Liver (tissue), 9 donors: ENCODE data around the gene DRC1. TPM values are rescaled to one million over a fixed set of nuclear protein-coding genes. Genes with fewer than 3 reads are reported as not detected.

Source experiments
- DNase-seq: peaks from one replicate; pipeline ENCODE4 v3.0.0-alpha.2; 2017; ENCODE audit warnings: low spot score
- H3K27ac ChIP-seq, 2 donors: one replicate each; pipeline ENCODE4 v1.7.0; 2013; ENCODE audit warnings: inconsistent platforms in 2 of 2, low read length in 2 of 2, control low read depth in 1 of 2, low read depth in 1 of 2, mild to moderate bottlenecking in 1 of 2
- H3K27me3 ChIP-seq, 4 donors: one replicate each; pipeline versions ENCODE4 v1.6.1 to v1.7.0; 2013; ENCODE audit warnings: low read length in 3 of 4, inconsistent platforms in 1 of 4, mild to moderate bottlenecking in 1 of 4, moderate library complexity in 1 of 4; ENCODE audit not compliant: control insufficient read depth in 4 of 4, insufficient read depth in 4 of 4
- H3K36me3 ChIP-seq, 4 donors: one replicate each; pipeline versions ENCODE4 v1.6.1 to v1.7.0; 2013; ENCODE audit warnings: low read length in 3 of 4, mild to moderate bottlenecking in 3 of 4, low read depth in 1 of 4, moderate library complexity in 1 of 4; ENCODE audit not compliant: control insufficient read depth in 4 of 4, insufficient read depth in 3 of 4
- H3K4me1 ChIP-seq, 4 donors: one replicate each; pipeline versions ENCODE4 v1.6.1 to v1.7.0; 2013; ENCODE audit warnings: low read length in 3 of 4, mild to moderate bottlenecking in 3 of 4, moderate library complexity in 1 of 4; ENCODE audit not compliant: control insufficient read depth in 4 of 4, insufficient read depth in 4 of 4
- H3K4me3 ChIP-seq, 3 donors: one replicate each; pipeline versions ENCODE4 v1.6.1 to v1.7.0; 2013; ENCODE audit warnings: low read length in 3 of 3, control low read depth in 1 of 3, low read depth in 1 of 3, mild to moderate bottlenecking in 1 of 3
- H3K9ac ChIP-seq, 2 donors: one replicate each; pipeline ENCODE4 v1.7.0; 2013; ENCODE audit warnings: low read length in 2 of 2, mild to moderate bottlenecking in 2 of 2, moderate library complexity in 2 of 2, control low read depth in 1 of 2, low read depth in 1 of 2
- H3K9me3 ChIP-seq, 4 donors: one replicate each; pipeline versions ENCODE4 v1.6.1 to v1.7.0; 2013; ENCODE audit warnings: low read length in 3 of 4; ENCODE audit not compliant: control insufficient read depth in 4 of 4
- CTCF ChIP-seq: fragments of 150-350 bp; IDR thresholded peaks from 2 replicates; pipeline ENCODE4 v1.5.1; 2017; ENCODE audit warnings: improper control_type of control experiment, low read depth, low read length; ENCODE audit not compliant: missing input control
- EGR1 ChIP-seq, 2 donors: IDR thresholded peaks; 2 replicates each; pipeline ENCODE4 v1.6.1; 2016 to 2018; ENCODE audit warnings: antibody characterized with exemption in 2 of 2, low read depth in 2 of 2
- FOXA2 ChIP-seq: IDR thresholded peaks from 2 replicates; pipeline ENCODE4 v1.6.1; 2016; ENCODE audit warnings: antibody characterized with exemption
- HNF4A ChIP-seq, 2 donors: conservative IDR thresholded peaks; 2 replicates each; pipeline ENCODE4 v1.6.1; 2016; ENCODE audit warnings: antibody characterized with exemption in 2 of 2, mild to moderate bottlenecking in 2 of 2
- HNF4G ChIP-seq: IDR thresholded peaks from 2 replicates; pipeline ENCODE4 v1.6.1; 2016; ENCODE audit warnings: antibody characterized with exemption
- JUND ChIP-seq, 2 donors: IDR thresholded peaks; 2 replicates each; pipeline ENCODE4 v1.6.1; 2016; ENCODE audit warnings: antibody characterized with exemption in 2 of 2
- MAX ChIP-seq: IDR thresholded peaks from 2 replicates; pipeline ENCODE4 v1.6.1; 2016; ENCODE audit warnings: antibody characterized with exemption
- RAD21 ChIP-seq, 2 donors: IDR thresholded peaks; 2 replicates each; pipeline ENCODE4 v1.6.1; 2016; ENCODE audit warnings: antibody characterized with exemption in 2 of 2, mild to moderate bottlenecking in 2 of 2
- TAF1 ChIP-seq: conservative IDR thresholded peaks from 2 replicates; pipeline ENCODE4 v1.6.1; 2016; ENCODE audit warnings: antibody characterized with exemption, mild to moderate bottlenecking
- WGBS: extraction: QIAGEN DNeasy Blood & Tissue Kit; methylation state at CpG from one replicate; pipeline ENCODE4 v1.1.7; 2013; 5-methylcytosine and 5-hydroxymethylcytosine counted together
- polyA plus RNA-seq, 2 donors: library from polyadenylated mRNA; stranded (reverse) in 1 of 2; unstranded in 1 of 2; fragments of 200-250 nt in 1 of 2; fragments of >200 nt in 1 of 2; fragmentation: Nextera tagmentation in 1 of 2; extraction: Ambion mirVana in 1 of 2; gene quantifications; one replicate each; pipeline versions ENCODE4 v1.2.1 to v1.2.3, GENCODE V29; 2013 to 2015
- total RNA-seq, 2 donors: library from RNA; depleted of rRNA; stranded (reverse); fragments of >200 nt; gene quantifications; one replicate each; pipeline ENCODE4 v1.2.3, GENCODE V29; 2014
- TF ChIP-seq, protein P1 (sequence below): IDR thresholded peaks from 2 replicates; pipeline ENCODE4 v1.6.1; 2016; ENCODE audit warnings: antibody characterized with exemption, mild to moderate bottlenecking
- TF ChIP-seq, protein P2 (sequence below): IDR thresholded peaks from 2 replicates; pipeline ENCODE4 v1.6.1; 2016; ENCODE audit warnings: antibody characterized with exemption
- donor health status: healthy.
- donor health status: healthy.
- donor health status: healthy.
- donor health status: healthy.
- donor health status: healthy.

DRC1 gene
- total and polyA plus RNA-seq, 4 donors: 0.28 TPM; not detected in 3

DNA sequence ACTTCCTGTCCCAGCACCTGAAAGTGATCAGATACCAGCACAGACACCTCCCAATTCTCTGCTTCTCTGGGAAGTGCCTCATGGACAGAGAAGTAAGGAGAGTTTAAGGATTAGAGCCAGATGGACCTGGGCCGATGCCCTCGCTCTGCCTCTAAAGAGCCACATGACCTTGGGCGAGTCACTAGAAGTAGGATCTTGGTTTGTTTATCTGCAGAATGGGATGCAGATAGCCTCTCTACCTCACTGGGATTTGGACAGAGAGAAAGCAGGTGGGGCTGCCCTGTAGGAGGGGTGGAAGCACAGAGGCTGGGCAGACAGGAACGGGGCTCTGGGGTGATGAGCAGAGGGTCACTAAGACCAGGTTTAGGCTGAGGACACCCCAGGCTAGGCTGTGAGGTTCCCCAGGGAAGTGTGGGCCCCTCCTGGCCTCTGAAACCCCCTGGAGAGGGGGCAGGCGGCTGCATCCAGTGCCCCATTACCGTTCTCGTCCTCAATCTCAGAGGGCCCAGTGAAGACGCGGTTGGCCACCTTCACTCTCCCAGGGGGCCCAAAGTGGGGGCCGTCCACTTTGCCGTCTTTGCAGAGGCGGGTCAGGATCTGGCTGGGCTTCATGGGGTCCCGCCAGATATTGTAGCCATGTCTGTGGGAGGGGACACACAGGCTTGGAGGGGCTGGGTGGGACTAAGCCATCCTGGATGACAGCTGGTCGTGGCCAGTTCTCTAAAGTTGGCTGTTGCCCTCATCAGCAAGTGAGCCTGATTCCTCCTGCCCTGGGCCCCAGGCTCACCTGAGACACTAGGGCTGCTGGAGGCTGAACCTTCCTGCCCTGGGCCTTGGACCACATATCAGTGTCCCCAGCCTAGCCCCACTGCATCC lies 62.9 kb downstream of the DRC1 start:
- H3K9ac ChIP-seq: no peak overlapping the region
- no peak for DNase-seq
- no peak overlapping the region for H3K27ac ChIP-seq
- peaks cover 0 to 5% (median 3%) of the 10 kb centered on the region in 4 donors for H3K9me3 ChIP-seq
- H3K27me3 ChIP-seq: no peaks in the 10 kb centered on the region
- WGBS: 94% methylated on average over 14 of the region's 14 CpGs
- H3K4me3 ChIP-seq: no peak overlapping the region
- H3K36me3 ChIP-seq: no peaks in the 10 kb centered on the region
- TF ChIP-seq, protein P1, sequence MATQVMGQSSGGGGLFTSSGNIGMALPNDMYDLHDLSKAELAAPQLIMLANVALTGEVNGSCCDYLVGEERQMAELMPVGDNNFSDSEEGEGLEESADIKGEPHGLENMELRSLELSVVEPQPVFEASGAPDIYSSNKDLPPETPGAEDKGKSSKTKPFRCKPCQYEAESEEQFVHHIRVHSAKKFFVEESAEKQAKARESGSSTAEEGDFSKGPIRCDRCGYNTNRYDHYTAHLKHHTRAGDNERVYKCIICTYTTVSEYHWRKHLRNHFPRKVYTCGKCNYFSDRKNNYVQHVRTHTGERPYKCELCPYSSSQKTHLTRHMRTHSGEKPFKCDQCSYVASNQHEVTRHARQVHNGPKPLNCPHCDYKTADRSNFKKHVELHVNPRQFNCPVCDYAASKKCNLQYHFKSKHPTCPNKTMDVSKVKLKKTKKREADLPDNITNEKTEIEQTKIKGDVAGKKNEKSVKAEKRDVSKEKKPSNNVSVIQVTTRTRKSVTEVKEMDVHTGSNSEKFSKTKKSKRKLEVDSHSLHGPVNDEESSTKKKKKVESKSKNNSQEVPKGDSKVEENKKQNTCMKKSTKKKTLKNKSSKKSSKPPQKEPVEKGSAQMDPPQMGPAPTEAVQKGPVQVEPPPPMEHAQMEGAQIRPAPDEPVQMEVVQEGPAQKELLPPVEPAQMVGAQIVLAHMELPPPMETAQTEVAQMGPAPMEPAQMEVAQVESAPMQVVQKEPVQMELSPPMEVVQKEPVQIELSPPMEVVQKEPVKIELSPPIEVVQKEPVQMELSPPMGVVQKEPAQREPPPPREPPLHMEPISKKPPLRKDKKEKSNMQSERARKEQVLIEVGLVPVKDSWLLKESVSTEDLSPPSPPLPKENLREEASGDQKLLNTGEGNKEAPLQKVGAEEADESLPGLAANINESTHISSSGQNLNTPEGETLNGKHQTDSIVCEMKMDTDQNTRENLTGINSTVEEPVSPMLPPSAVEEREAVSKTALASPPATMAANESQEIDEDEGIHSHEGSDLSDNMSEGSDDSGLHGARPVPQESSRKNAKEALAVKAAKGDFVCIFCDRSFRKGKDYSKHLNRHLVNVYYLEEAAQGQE: no peak
- TF ChIP-seq, protein P2, sequence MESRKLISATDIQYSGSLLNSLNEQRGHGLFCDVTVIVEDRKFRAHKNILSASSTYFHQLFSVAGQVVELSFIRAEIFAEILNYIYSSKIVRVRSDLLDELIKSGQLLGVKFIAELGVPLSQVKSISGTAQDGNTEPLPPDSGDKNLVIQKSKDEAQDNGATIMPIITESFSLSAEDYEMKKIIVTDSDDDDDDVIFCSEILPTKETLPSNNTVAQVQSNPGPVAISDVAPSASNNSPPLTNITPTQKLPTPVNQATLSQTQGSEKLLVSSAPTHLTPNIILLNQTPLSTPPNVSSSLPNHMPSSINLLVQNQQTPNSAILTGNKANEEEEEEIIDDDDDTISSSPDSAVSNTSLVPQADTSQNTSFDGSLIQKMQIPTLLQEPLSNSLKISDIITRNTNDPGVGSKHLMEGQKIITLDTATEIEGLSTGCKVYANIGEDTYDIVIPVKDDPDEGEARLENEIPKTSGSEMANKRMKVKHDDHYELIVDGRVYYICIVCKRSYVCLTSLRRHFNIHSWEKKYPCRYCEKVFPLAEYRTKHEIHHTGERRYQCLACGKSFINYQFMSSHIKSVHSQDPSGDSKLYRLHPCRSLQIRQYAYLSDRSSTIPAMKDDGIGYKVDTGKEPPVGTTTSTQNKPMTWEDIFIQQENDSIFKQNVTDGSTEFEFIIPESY: no peak
- TF ChIP-seq CTCF (no peak), EGR1 (IDR thresholded peaks at IDR 0.05; ENCODE audit: low read depth in 2 of 2) (no peak), FOXA2 (no peak), MAX (no peak), HNF4A (conservative IDR thresholded peaks at IDR 0.05) (no peak), TAF1 (no peak), JUND (IDR thresholded peaks at IDR 0.05) (no peak)
- no peaks in the 10 kb centered on the region for H3K4me1 ChIP-seq

- no peaks in the 10 kb centered on the region for H3K27me3 ChIP-seq
- no peak overlapping the region for H3K27ac ChIP-seq
- H3K4me3 ChIP-seq: no peak overlapping the region
- no peak overlapping the region for H3K9ac ChIP-seq
- peaks cover 0 to 7% (median 3%) of the 10 kb centered on the region in 4 donors for H3K9me3 ChIP-seq
- H3K36me3 ChIP-seq: no peaks in the 10 kb centered on the region
- no peak for DNase-seq
- H3K4me1 ChIP-seq: no peaks in the 10 kb centered on the region
- 93% methylated on average over 11 of the region's 11 CpGs for WGBS
- TF ChIP-seq, protein P1: no peak
- TF ChIP-seq EGR1 (IDR thresholded peaks at IDR 0.05; ENCODE audit: low read depth in 2 of 2) (no peak), HNF4A (conservative IDR thresholded peaks at IDR 0.05) (no peak), MAX (no peak), CTCF (no peak), RAD21 (IDR thresholded peaks at IDR 0.05) (no peak), HNF4G (no peak)
- TF ChIP-seq, protein P2: no peak
These were observed 63.7 kb downstream of the DRC1 start for GRCh38 chr2:26465266-26465925.
